Body of pancreas (tissue), 4 donors: ENCODE results near the gene PFKL.

Experiments
- POLR2A ChIP-seq, 3 donors: fragments of 450-650 bp; IDR thresholded peaks; one replicate each; pipeline ENCODE4 v1.6.1; 2016; ENCODE audit warnings: antibody characterized with exemption in 3 of 3, mild to moderate bottlenecking in 2 of 3
- TF ChIP-seq, protein P1 (sequence below), 7 experiments: fragments of 450-650 bp in 4 of 7; fragments of 200-600 bp in 3 of 7; sonication (generic) in 3 of 7; IDR thresholded peaks; one replicate each; pipeline ENCODE4 v1.5.1; 2016 to 2019; ENCODE audit warnings: antibody characterized with exemption in 7 of 7

DNA sequence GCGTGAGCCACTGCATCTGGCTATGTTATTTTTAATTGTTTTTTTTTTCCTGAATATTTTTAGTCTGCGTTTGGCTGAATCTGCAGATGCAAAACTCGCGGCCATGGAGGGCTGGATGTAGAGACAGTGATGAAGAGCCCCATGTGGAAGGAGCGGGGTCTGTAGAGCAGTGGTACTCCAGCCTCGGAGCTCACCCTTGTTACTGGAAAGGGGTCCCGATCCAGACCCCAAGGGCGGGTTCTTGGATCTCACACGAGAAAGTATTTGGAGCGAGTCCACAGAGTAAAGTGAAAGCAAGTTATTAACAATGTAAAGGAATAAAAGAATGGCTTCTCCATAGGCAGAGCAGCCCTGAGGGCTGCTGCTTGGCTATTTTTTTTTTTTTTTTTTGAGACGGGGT is 56.3 kb downstream of the PFKL start:
- TF ChIP-seq, protein P1, sequence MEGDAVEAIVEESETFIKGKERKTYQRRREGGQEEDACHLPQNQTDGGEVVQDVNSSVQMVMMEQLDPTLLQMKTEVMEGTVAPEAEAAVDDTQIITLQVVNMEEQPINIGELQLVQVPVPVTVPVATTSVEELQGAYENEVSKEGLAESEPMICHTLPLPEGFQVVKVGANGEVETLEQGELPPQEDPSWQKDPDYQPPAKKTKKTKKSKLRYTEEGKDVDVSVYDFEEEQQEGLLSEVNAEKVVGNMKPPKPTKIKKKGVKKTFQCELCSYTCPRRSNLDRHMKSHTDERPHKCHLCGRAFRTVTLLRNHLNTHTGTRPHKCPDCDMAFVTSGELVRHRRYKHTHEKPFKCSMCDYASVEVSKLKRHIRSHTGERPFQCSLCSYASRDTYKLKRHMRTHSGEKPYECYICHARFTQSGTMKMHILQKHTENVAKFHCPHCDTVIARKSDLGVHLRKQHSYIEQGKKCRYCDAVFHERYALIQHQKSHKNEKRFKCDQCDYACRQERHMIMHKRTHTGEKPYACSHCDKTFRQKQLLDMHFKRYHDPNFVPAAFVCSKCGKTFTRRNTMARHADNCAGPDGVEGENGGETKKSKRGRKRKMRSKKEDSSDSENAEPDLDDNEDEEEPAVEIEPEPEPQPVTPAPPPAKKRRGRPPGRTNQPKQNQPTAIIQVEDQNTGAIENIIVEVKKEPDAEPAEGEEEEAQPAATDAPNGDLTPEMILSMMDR (IDR thresholded peaks at IDR 0.05) = no peak
- no peak for TF ChIP-seq POLR2A (IDR thresholded peaks at IDR 0.05)
